ENCODE results near the gene ITGAX. TPM values are rescaled to one million over a fixed set of nuclear protein-coding genes. Genes with fewer than 3 reads are reported as not detected.
"Not testable (repeated sequence)": the region's sequence is repeated elsewhere in the genome, so short reads cannot be mapped to it uniquely, and the experiment has no call there.

ITGAX gene
- total RNA-seq, 1 donor from 2014 or later: 2.2 TPM

GRCh38 chr16:31338166-31338685 lies 16.8 kb upstream of the ITGAX start:
- intact Hi-C loops (cut with DNase I); ATAC-seq; DNase-seq (ENCODE audit: missing footprints): not testable (repeated sequence)

GRCh38 chr16:31344712-31345111 lies 10.3 kb upstream of the ITGAX start:
- ATAC-seq: no peak
- no peak for DNase-seq (ENCODE audit: missing footprints)
- intact Hi-C loops (cut with DNase I): loop anchor here (10.0 kb wide), 1 partner anchor 60 kb away; no protein-coding TSS in a partner anchor

GRCh38 chr16:31347445-31347844 lies 7.5 kb upstream of the ITGAX start:
- no peak for ATAC-seq
- intact Hi-C loops (cut with DNase I): loop anchor here (10.0 kb wide), 1 partner anchor 57 kb away; no protein-coding TSS in a partner anchor
- DNase-seq (ENCODE audit: missing footprints): no peak

- DNase-seq (ENCODE audit: missing footprints): no peak
- intact Hi-C loops (cut with DNase I): loop anchor here (10.0 kb wide), 1 partner anchor 56 kb away; no protein-coding TSS in a partner anchor
- no peak for ATAC-seq
Observed at GRCh38 chr16:31348579-31348978, 6.4 kb upstream of the ITGAX start.

- no peak for ATAC-seq
- DNase-seq (ENCODE audit: missing footprints): no peak
Observed at GRCh38 chr16:31350275-31351005, 4.5 kb upstream of the ITGAX start.

GRCh38 chr16:31351246-31351941 lies 3.6 kb upstream of the ITGAX start:
- intact Hi-C loops (cut with DNase I): no loop called here
- ATAC-seq: no peak
- no peak for DNase-seq (ENCODE audit: missing footprints)

More at GRCh38 chr16:31350275-31351005, 4.5 kb upstream of the ITGAX start:
- intact Hi-C loops (cut with DNase I): no loop called here

GRCh38 chr16:31351942-31352325 lies 3.0 kb upstream of the ITGAX start:
- peak; percentile 35 for ATAC-seq
- intact Hi-C loops (cut with DNase I): no loop called here
- peak; percentile 76 for DNase-seq (ENCODE audit: missing footprints)

- peak; percentile 56 for ATAC-seq
- no peak for DNase-seq (ENCODE audit: missing footprints)
- intact Hi-C loops (cut with DNase I): no loop called here
Observed at GRCh38 chr16:31352376-31353115, 2.4 kb upstream of the ITGAX start.

GRCh38 chr16:31355431-31356100 lies 590 bp downstream of the ITGAX start:
- ATAC-seq (no peak), DNase-seq (ENCODE audit: missing footprints) (no peak)
- intact Hi-C loops (cut with DNase I): no loop called here

- intact Hi-C loops (cut with DNase I): no loop called here
- no peak for ATAC-seq
- no peak for DNase-seq (ENCODE audit: missing footprints)
Observed at GRCh38 chr16:31356566-31357323, 1.8 kb downstream of the ITGAX start.

GRCh38 chr16:31357324-31358109 lies 2.5 kb downstream of the ITGAX start:
- peak; percentile 55 for ATAC-seq
- intact Hi-C loops (cut with DNase I): no loop called here
- no peak for DNase-seq (ENCODE audit: missing footprints)

GRCh38 chr16:31360251-31360650 lies 5.3 kb downstream of the ITGAX start:
- DNase-seq (ENCODE audit: missing footprints): no peak
- no peak for ATAC-seq
- intact Hi-C loops (cut with DNase I): no loop called here

GRCh38 chr16:31361201-31362110 lies 6.5 kb downstream of the ITGAX start:
- ATAC-seq: no peak

GRCh38 chr16:31362476-31363405 lies 7.8 kb downstream of the ITGAX start:
- DNase-seq (ENCODE audit: missing footprints) (peak; percentile 42), ATAC-seq (no peak)

More at GRCh38 chr16:31361201-31362110, 6.5 kb downstream of the ITGAX start:
- intact Hi-C loops (cut with DNase I): no loop called here
- no peak for DNase-seq (ENCODE audit: missing footprints)

GRCh38 chr16:31363721-31364120 lies 8.7 kb downstream of the ITGAX start:
- intact Hi-C loops (cut with DNase I): no loop called here
- DNase-seq (ENCODE audit: missing footprints): peak; percentile 44
- ATAC-seq: no peak

More at GRCh38 chr16:31362476-31363405, 7.8 kb downstream of the ITGAX start:
- intact Hi-C loops (cut with DNase I): no loop called here
